ENCODE measurements around the gene TRIM10.

The TRIM10 gene

DNA sequence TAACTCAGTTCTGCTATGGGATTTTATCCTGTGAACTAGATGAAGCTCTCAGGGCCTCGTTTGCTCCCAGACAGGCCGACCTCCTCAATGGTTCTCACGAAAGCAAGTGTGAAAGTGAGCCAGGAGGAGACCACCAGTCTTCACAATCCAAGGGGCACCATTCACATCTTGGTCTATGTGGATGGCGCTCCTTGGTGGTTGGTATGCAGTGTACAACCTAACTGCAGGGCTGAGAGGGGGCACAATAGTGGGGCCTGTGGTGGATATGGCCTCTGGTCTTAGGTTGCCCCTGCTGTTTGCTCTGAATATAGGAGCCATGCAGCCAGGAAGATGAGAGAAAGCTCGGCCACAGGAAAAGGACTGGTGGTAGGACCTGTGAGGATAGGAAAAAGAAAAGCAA lies 27.5 kb upstream of the TRIM10 start:
- TF ChIP-seq GATA3 (IDR thresholded peaks at IDR 0.05; ENCODE audit: low read depth, low read length) (no peak), GATA2 (IDR thresholded peaks at IDR 0.05; ENCODE audit: low read depth, low read length) (no peak)

DNA sequence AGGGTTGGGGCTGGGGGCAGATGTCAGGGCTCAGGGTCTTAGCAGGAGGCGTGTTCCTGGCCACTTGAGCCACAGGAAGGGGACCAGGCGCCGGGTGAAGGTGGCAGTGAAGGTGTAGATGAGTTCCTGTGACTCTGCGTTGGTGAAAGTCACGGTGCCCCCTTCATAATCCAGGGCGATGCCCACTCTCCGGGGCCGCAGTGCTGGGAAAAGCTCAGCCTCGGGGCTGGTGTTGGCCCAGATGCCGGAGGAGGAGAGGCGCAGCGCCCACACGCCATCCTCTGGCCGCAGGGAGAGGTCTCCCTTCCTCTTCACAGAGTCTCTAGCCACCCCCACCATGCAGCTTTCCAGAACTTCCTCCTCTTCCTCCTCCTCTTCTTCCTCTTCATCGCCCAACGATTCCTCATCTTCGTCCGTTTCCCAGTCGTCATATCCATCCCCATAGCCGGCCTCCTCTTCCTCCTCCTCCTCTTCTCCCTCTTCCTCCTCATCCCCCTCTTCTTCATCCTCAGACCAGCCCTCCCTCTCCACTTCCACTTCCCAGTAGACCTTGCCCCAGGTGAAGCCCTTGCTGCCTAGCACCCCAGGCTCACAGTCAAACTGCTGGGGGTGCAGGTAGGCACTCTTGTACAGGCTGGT lies 25.0 kb upstream of the TRIM10 start:
- TF ChIP-seq GATA3 (IDR thresholded peaks at IDR 0.05; ENCODE audit: low read depth, low read length) (no peak), GATA2 (IDR thresholded peaks at IDR 0.05; ENCODE audit: low read depth, low read length) (no peak)

GRCh38 chr6:30184417-30185031 lies 23.5 kb upstream of the TRIM10 start:
- TF ChIP-seq GATA3 (IDR thresholded peaks at IDR 0.05; ENCODE audit: low read depth, low read length), result no peak
- no peak for TF ChIP-seq GATA2 (IDR thresholded peaks at IDR 0.05; ENCODE audit: low read depth, low read length)

DNA sequence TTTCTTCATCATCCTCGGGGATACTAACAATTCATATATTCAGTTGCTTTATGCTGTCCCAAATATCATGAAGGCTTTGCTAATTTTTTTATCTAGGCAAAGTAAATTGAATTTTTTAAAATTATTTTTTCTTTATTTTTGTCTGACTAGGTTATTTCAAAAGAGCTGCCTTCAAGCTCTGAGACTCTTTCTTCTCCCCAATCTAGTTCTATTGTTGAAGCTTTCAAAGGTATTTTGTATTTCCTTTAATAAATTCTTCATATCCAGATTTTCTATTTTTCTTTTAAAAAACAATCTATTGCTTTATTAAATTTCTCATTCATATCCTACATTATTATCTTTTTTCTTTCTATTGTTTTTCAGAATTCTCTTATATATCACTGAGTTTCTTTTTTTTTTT lies 19.1 kb upstream of the TRIM10 start:
- TF ChIP-seq GATA2 (IDR thresholded peaks at IDR 0.05; ENCODE audit: low read depth, low read length) (no peak), GATA3 (IDR thresholded peaks at IDR 0.05; ENCODE audit: low read depth, low read length) (no peak)

DNA sequence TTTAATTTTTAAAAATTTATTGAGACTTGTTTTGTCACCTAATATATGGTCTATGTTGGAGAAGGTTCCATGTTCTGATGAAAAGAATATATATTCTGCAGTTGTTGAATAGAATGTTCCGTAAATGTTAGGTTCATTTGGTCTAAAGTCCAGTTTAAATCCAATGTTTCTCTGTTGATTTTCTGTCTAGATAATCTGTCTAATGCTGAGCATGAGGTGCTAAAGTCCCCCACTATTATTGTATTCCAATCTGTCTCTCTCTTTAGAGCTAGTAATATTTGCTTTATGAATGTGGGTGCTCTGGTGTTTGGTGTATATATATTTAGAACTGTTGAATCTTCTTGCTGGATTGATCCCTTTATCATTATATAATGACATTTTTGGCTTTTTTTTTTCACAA lies 17.8 kb upstream of the TRIM10 start:
- TF ChIP-seq GATA2 (IDR thresholded peaks at IDR 0.05; ENCODE audit: low read depth, low read length) (no peak), GATA3 (IDR thresholded peaks at IDR 0.05; ENCODE audit: low read depth, low read length) (no peak)

- TF ChIP-seq GATA2 (IDR thresholded peaks at IDR 0.05; ENCODE audit: low read depth, low read length) (no peak), GATA3 (IDR thresholded peaks at IDR 0.05; ENCODE audit: low read depth, low read length) (no peak)
These were observed 14.8 kb upstream of the TRIM10 start for GRCh38 chr6:30175765-30176164.

DNA sequence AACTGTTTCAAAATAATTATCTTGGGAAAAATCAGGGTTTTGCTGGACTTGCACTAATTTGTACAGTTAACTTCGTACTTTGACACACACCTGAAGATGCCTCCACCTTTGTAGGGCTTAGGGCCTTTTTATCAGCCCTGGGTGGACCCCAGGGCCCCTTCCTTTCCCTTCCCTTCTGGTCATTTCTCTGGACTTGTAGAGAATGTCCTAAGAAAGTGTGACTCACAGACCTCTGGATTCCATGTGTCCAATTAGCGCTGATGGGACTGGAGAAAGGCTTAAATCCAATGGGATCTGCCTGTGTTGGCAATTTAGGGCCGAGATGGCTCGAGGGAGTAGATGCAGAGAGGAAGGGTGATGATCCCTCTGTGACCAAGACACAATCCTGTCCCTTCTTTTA lies 11.7 kb upstream of the TRIM10 start:
- TF ChIP-seq GATA2 (IDR thresholded peaks at IDR 0.05; ENCODE audit: low read depth, low read length) (no peak), GATA3 (IDR thresholded peaks at IDR 0.05; ENCODE audit: low read depth, low read length) (no peak)

DNA sequence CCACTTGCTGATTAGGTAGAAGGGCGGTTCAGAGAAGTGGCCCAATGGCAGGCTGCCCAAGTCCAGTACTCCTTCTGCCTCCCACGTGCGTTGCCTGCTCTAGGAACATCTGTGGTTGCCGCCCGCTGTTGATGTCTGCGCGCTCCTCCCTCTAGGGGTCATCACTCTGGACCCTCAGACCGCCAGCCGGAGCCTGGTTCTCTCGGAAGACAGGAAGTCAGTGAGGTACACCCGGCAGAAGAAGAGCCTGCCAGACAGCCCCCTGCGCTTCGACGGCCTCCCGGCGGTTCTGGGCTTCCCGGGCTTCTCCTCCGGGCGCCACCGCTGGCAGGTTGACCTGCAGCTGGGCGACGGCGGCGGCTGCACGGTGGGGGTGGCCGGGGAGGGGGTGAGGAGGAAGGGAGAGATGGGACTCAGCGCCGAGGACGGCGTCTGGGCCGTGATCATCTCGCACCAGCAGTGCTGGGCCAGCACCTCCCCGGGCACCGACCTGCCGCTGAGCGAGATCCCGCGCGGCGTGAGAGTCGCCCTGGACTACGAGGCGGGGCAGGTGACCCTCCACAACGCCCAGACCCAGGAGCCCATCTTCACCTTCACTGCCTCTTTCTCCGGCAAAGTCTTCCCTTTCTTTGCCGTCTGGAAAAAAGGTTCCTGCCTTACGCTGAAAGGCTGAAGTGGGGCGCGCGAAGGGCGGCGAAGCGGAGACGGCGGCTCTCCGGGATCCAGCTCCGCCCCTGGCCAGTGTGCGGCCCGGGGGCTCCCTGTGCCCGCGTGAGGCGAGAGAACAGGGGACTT lies 10.9 kb upstream of the TRIM10 start:
- TF ChIP-seq GATA3 (IDR thresholded peaks at IDR 0.05; ENCODE audit: low read depth, low read length), result no peak
- no peak for TF ChIP-seq GATA2 (IDR thresholded peaks at IDR 0.05; ENCODE audit: low read depth, low read length)

- TF ChIP-seq GATA3 (IDR thresholded peaks at IDR 0.05; ENCODE audit: low read depth, low read length), result no peak
- no peak for TF ChIP-seq GATA2 (IDR thresholded peaks at IDR 0.05; ENCODE audit: low read depth, low read length)
These were observed 8.9 kb upstream of the TRIM10 start for GRCh38 chr6:30169658-30170614.

DNA sequence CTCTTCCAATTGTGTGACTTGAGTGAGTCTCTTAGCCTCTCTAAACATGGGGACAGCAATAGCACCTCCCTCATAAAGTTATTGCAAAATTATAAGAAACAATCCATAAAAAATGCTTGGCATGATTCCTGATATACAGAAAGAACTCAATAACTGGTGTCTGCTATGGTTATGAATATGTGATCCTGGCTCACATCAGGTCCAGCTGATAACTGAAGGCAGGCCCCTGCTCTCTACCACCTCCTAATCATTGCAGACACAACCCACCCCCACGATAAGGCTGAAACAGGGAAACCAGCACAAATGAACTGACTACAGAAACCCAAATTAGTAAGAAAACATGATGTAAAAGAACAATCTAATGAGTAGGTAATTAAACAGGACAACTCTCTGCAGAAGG lies 7.7 kb upstream of the TRIM10 start:
- TF ChIP-seq GATA2 (IDR thresholded peaks at IDR 0.05; ENCODE audit: low read depth, low read length), result no peak
- TF ChIP-seq GATA3 (IDR thresholded peaks at IDR 0.05; ENCODE audit: low read depth, low read length), result no peak

- TF ChIP-seq GATA3 (IDR thresholded peaks at IDR 0.05; ENCODE audit: low read depth, low read length), result no peak
- no peak for TF ChIP-seq GATA2 (IDR thresholded peaks at IDR 0.05; ENCODE audit: low read depth, low read length)
These were observed 6.1 kb upstream of the TRIM10 start for GRCh38 chr6:30167101-30167500.

- TF ChIP-seq GATA2 (IDR thresholded peaks at IDR 0.05; ENCODE audit: low read depth, low read length) (no peak), GATA3 (IDR thresholded peaks at IDR 0.05; ENCODE audit: low read depth, low read length) (no peak)
These were observed 3.7 kb upstream of the TRIM10 start for GRCh38 chr6:30164714-30165113.

DNA sequence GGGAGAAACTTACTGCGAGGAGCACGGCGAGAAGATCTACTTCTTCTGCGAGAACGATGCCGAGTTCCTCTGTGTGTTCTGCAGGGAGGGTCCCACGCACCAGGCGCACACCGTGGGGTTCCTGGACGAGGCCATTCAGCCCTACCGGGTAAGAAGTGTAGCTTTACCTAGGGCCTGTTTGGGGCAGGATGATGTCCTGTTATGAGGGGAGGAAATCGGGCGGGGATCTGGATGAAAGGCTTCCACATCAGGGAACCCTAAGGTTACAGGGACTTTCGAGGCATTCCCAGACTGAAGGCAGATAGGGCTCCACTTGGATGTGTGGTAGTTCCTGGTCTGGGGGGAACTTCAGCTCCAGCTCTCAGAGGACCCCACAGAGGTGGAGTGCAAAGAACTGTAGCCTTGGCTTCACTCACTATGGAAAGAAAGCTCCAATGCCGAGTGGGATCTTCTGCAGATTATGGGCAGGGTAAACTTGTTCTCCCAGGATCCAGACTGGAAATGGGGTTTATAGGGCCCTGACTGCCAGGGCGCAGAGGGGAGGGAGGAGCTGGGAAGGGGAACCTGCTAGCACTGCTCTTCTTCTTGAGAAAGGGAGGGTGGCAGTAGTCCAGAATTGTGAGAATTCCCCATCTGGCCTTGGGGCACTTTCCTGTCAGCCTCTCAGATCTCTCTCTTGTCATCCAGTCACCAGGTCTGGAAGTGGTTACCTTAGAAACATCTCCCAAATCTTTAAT lies 3.1 kb upstream of the TRIM10 start:
- TF ChIP-seq GATA2 (IDR thresholded peaks at IDR 0.05; ENCODE audit: low read depth, low read length) (no peak), GATA3 (IDR thresholded peaks at IDR 0.05; ENCODE audit: low read depth, low read length) (no peak)

Data from SH-SY5Y (cell line).